HG03565 (cell line): ENCODE data around the gene MPP7.

Experiments
- ATAC-seq: cut with Tn5 transposase; IDR thresholded peaks from one replicate; pipeline ENCODE4 v1.9.1; 2021; ENCODE audit warnings: mild to moderate bottlenecking, moderate library complexity; ENCODE audit not compliant: unreplicated experiment

The MPP7 gene

GRCh38 chr10:28273343-28273742, 29.5 kb downstream of the MPP7 start:
- no peak for ATAC-seq

- no peak for ATAC-seq
These were observed 32.9 kb downstream of the MPP7 start for GRCh38 chr10:28269842-28270456.

- ATAC-seq: no peak
These were observed 36.2 kb downstream of the MPP7 start for GRCh38 chr10:28266449-28267224.

- no peak for ATAC-seq
These were observed 39.6 kb downstream of the MPP7 start for GRCh38 chr10:28263136-28263857.

- no peak for ATAC-seq
These were observed 46.1 kb downstream of the MPP7 start for GRCh38 chr10:28256776-28257175.

- no peak for ATAC-seq
These were observed 48.4 kb downstream of the MPP7 start for GRCh38 chr10:28254290-28254985.

GRCh38 chr10:28253169-28253785, 49.6 kb downstream of the MPP7 start:
- no peak for ATAC-seq
